ENCODE data around the gene NAT8L. TPM values are rescaled to one million over a fixed set of nuclear protein-coding genes. Genes with fewer than 3 reads are reported as not detected.

NAT8L gene
- total and polyA plus RNA-seq, 2 of the 13 experiments (the other 11 are each of a cell fraction or from before 2014, with no cell fraction given), result 2.2 to 3.3 TPM

DNA sequence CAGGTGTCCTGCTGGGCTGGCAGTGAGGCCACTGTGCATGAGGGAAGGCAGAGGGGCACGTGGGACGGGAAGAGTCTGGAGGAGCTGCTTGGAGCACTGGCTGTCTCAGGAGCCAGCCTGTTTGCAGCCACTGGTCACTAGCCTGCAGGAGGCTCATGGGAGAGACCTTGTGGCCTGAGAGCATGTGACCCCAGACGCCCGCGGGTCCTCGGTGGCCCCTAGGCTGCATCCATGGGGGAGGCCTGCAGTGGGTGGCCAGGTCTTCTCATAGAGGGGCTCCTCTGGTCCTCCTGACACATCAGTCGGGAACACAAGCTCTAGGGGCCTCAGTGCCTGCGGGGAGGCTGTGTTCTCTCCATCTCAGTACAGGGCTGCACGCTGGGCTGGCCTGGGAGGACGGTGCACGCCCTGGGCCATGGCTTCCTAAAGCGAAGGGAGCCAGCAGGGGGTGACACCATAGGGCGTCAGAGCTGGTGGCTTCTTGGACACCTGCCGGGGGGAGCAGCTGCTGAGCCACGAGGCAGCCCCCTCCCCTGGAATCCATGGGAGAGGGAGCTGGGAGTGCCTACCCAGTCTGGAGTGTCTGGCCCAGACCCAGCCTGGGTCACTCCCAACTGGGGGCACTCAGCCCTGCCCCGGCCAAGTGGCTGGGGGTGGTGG, 12.3 kb downstream of the NAT8L start:
- Histone ChIP-seq H2AFZ (ENCODE audit: low read length) (no peak overlapping the region), H3K27ac (ENCODE audit: extremely low read length, insufficient read depth, low read length) (peak overlapping the region; percentile 45), H4K20me1 (ENCODE audit: insufficient read depth, low read length) (no peaks in the 10 kb centered on the region), H3K4me1 (ENCODE audit: insufficient read depth, low read length) (peaks cover 91% of the 10 kb centered on the region), H3K4me2 (ENCODE audit: low read depth, low read length) (peak overlapping the region; percentile 82), H3K9ac (ENCODE audit: insufficient read depth, low read depth, low read length) (peak overlapping the region; percentile 38), H3K9me3 (ENCODE audit: low read length) (no peaks in the 10 kb centered on the region), H3K36me3 (replicated peaks in 1 of 2; ENCODE audit: control insufficient read depth in 1 of 2, insufficient read depth in 2 of 2, low read length in 2 of 2) (no peaks in the 10 kb centered on the region), H3K4me3 (replicated peaks in 1 of 3; ENCODE audit: insufficient read depth in 1 of 3, low read depth in 2 of 3, low read length in 3 of 3) (peak overlapping the region; percentile 21 to 56 (median 40); a peak in 4 of 6 replicates), H3K27me3 (ENCODE audit: control insufficient read depth in 1 of 2, insufficient read depth in 2 of 2, low read length in 2 of 2) (no peaks in the 10 kb centered on the region), H3K79me2 (ENCODE audit: insufficient read depth, low read length) (no peaks in the 10 kb centered on the region)
- FAIRE-seq (no peak), DNase-seq (ENCODE audit: low spot score) (no peak), ATAC-seq (peak; percentile 57)
- no TSS peak for BruUV-seq (replicated peaks)
- ChIA-PET POLR2A (no interaction called here), CTCF (ENCODE audit: low intra/inter-chr PET ratio, low total read pairs) (interaction anchor here (0.6 kb wide), 1 partner anchor 61 kb away, joined by 4 read pairs; no protein-coding TSS in a partner anchor)
- in situ Hi-C loops (cut with HindIII; ENCODE audit: extremely low pct_ligation_motif_present, low pct_unique_long_range_greater_than_20kb) (no loop called here), intact Hi-C loops (cut with micrococcal nuclease; ENCODE audit: unreplicated experiment) (no loop called here)
- 11% methylated on average over 7 of the region's 16 CpGs for WGBS (ENCODE audit: low lambda C conversion rate)
- TF ChIP-seq ZNF263 (CRISPR knock-in tag; IDR thresholded peaks at IDR 0.05) (peak; percentile 96), RXRA (CRISPR knock-in tag; IDR thresholded peaks at IDR 0.05) (0 out of 2 replicates have a peak, but pooled peaks have one; percentile 4), SMYD3 (CRISPR knock-in tag; IDR thresholded peaks at IDR 0.05) (no peak), ZNF709 (CRISPR knock-in tag; IDR thresholded peaks at IDR 0.05) (no peak), ZNF839 (CRISPR knock-in tag; IDR thresholded peaks at IDR 0.05; ENCODE audit: borderline replicate concordance) (0 out of 2 replicates have a peak, but pooled peaks have one; percentile 21), BORCS8-MEF2B (CRISPR knock-in tag; IDR thresholded peaks at IDR 0.05) (no peak), ZNF775 (CRISPR knock-in tag; IDR thresholded peaks at IDR 0.05; ENCODE audit: borderline replicate concordance) (no peak), MEF2D (CRISPR knock-in tag; IDR thresholded peaks at IDR 0.05) (peak; percentile 17; the same call in 1 of the 2 replicates), ZBTB7B (CRISPR knock-in tag; IDR thresholded peaks at IDR 0.05) (peak; percentile 6; the same call in 1 of the 2 replicates), ZNF350 (CRISPR knock-in tag; IDR thresholded peaks at IDR 0.05; ENCODE audit: borderline replicate concordance, low read depth) (0 out of 2 replicates have a peak, but pooled peaks have one; percentile 20), TEAD2 (CRISPR knock-in tag; IDR thresholded peaks at IDR 0.05) (0 out of 2 replicates have a peak, but pooled peaks have one; percentile 22), HMG20A (CRISPR knock-in tag; IDR thresholded peaks at IDR 0.05; ENCODE audit: borderline replicate concordance) (no peak), ZBTB20 (CRISPR knock-in tag; IDR thresholded peaks at IDR 0.05; ENCODE audit: borderline replicate concordance, low read depth) (no peak)
- TF ChIP-seq, protein P1, sequence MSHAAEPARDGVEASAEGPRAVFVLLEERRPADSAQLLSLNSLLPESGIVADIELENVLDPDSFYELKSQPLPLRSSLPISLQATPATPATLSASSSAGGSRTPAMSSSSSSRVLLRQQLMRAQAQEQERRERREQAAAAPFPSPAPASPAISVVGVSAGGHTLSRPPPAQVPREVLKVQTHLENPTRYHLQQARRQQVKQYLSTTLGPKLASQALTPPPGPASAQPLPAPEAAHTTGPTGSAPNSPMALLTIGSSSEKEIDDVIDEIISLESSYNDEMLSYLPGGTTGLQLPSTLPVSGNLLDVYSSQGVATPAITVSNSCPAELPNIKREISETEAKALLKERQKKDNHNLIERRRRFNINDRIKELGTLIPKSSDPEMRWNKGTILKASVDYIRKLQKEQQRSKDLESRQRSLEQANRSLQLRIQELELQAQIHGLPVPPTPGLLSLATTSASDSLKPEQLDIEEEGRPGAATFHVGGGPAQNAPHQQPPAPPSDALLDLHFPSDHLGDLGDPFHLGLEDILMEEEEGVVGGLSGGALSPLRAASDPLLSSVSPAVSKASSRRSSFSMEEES (CRISPR knock-in tag; IDR thresholded peaks at IDR 0.05), result 0 out of 2 replicates have a peak, but pooled peaks have one; percentile 31
- TF ChIP-seq, protein P2, sequence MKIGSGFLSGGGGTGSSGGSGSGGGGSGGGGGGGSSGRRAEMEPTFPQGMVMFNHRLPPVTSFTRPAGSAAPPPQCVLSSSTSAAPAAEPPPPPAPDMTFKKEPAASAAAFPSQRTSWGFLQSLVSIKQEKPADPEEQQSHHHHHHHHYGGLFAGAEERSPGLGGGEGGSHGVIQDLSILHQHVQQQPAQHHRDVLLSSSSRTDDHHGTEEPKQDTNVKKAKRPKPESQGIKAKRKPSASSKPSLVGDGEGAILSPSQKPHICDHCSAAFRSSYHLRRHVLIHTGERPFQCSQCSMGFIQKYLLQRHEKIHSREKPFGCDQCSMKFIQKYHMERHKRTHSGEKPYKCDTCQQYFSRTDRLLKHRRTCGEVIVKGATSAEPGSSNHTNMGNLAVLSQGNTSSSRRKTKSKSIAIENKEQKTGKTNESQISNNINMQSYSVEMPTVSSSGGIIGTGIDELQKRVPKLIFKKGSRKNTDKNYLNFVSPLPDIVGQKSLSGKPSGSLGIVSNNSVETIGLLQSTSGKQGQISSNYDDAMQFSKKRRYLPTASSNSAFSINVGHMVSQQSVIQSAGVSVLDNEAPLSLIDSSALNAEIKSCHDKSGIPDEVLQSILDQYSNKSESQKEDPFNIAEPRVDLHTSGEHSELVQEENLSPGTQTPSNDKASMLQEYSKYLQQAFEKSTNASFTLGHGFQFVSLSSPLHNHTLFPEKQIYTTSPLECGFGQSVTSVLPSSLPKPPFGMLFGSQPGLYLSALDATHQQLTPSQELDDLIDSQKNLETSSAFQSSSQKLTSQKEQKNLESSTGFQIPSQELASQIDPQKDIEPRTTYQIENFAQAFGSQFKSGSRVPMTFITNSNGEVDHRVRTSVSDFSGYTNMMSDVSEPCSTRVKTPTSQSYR (CRISPR knock-in tag; IDR thresholded peaks at IDR 0.05; ENCODE audit: borderline replicate concordance), result no peak
- TF ChIP-seq, protein P3, sequence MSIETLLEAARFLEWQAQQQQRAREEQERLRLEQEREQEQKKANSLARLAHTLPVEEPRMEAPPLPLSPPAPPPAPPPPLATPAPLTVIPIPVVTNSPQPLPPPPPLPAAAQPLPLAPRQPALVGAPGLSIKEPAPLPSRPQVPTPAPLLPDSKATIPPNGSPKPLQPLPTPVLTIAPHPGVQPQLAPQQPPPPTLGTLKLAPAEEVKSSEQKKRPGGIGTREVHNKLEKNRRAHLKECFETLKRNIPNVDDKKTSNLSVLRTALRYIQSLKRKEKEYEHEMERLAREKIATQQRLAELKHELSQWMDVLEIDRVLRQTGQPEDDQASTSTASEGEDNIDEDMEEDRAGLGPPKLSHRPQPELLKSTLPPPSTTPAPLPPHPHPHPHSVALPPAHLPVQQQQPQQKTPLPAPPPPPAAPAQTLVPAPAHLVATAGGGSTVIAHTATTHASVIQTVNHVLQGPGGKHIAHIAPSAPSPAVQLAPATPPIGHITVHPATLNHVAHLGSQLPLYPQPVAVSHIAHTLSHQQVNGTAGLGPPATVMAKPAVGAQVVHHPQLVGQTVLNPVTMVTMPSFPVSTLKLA (IDR thresholded peaks at IDR 0.05), result no peak
- TF ChIP-seq, protein P4, sequence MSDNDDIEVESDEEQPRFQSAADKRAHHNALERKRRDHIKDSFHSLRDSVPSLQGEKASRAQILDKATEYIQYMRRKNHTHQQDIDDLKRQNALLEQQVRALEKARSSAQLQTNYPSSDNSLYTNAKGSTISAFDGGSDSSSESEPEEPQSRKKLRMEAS (IDR thresholded peaks at IDR 0.05), result peak; percentile 41
- TF ChIP-seq, protein P5, sequence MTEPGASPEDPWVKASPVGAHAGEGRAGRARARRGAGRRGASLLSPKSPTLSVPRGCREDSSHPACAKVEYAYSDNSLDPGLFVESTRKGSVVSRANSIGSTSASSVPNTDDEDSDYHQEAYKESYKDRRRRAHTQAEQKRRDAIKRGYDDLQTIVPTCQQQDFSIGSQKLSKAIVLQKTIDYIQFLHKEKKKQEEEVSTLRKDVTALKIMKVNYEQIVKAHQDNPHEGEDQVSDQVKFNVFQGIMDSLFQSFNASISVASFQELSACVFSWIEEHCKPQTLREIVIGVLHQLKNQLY (CRISPR knock-in tag; IDR thresholded peaks at IDR 0.05), result no peak
